PFSK-1 (cell line): Measurements from ENCODE around the gene PREX1.

Source experiments
- POLR2AphosphoS5 ChIP-seq: IDR thresholded peaks from 2 replicates; pipeline ENCODE4 v1.6.1; 2012; ENCODE audit warnings: low read depth, mild to moderate bottlenecking, control low read depth, low read length, moderate library complexity
- SIN3A ChIP-seq: IDR thresholded peaks from 2 replicates; pipeline ENCODE4 v1.6.1; 2012; ENCODE audit warnings: mild to moderate bottlenecking, low read length, moderate library complexity, borderline replicate concordance; ENCODE audit not compliant: insufficient read depth
- TAF1 ChIP-seq: IDR thresholded peaks from 2 replicates; pipeline ENCODE4 v1.6.1; 2012; ENCODE audit warnings: low read length, control low read depth, borderline replicate concordance; ENCODE audit not compliant: insufficient read depth
- TF ChIP-seq, protein P1 (sequence below), 2 experiments: IDR thresholded peaks; 2 replicates each; pipeline versions ENCODE4 v1.6.1 to v1.8.0; 2011 to 2012; ENCODE audit warnings: low read depth in 2 of 2, low read length in 2 of 2, control low read depth in 1 of 2, inconsistent platforms in 1 of 2, mild to moderate bottlenecking in 1 of 2, moderate library complexity in 1 of 2; ENCODE audit not compliant: insufficient read depth in 1 of 2

DNA sequence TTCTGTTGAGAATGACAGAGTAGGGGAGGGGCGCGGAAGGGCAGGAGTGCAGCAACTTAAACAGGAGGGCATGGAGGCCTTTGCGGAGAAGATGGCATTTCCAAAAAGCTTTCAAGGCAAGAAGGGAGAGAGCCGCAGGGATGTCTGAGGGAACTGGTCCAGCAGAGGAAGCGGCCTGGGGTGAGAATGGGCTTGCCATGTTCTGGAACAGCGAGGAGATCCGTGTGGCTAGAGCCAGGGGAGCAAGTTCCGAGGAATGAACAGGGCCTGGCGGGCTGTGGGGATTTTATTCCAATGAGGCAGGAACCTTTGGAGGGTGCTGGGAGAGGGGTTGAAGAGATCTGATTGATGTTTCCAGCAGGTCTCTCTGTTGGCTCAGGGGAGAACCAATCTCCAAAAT is 86.1 kb downstream of the PREX1 start:
- no peak for TF ChIP-seq TAF1
- no peak for TF ChIP-seq SIN3A
- TF ChIP-seq, protein P1, sequence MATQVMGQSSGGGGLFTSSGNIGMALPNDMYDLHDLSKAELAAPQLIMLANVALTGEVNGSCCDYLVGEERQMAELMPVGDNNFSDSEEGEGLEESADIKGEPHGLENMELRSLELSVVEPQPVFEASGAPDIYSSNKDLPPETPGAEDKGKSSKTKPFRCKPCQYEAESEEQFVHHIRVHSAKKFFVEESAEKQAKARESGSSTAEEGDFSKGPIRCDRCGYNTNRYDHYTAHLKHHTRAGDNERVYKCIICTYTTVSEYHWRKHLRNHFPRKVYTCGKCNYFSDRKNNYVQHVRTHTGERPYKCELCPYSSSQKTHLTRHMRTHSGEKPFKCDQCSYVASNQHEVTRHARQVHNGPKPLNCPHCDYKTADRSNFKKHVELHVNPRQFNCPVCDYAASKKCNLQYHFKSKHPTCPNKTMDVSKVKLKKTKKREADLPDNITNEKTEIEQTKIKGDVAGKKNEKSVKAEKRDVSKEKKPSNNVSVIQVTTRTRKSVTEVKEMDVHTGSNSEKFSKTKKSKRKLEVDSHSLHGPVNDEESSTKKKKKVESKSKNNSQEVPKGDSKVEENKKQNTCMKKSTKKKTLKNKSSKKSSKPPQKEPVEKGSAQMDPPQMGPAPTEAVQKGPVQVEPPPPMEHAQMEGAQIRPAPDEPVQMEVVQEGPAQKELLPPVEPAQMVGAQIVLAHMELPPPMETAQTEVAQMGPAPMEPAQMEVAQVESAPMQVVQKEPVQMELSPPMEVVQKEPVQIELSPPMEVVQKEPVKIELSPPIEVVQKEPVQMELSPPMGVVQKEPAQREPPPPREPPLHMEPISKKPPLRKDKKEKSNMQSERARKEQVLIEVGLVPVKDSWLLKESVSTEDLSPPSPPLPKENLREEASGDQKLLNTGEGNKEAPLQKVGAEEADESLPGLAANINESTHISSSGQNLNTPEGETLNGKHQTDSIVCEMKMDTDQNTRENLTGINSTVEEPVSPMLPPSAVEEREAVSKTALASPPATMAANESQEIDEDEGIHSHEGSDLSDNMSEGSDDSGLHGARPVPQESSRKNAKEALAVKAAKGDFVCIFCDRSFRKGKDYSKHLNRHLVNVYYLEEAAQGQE (IDR thresholded peaks at IDR 0.05; ENCODE audit: insufficient read depth in 1 of 2, low read depth in 2 of 2, low read length in 2 of 2) = no peak
- TF ChIP-seq POLR2AphosphoS5 = no peak
